ENCODE measurements around the gene SYT1. TPM values are rescaled to one million over a fixed set of nuclear protein-coding genes. Genes with fewer than 3 reads are reported as not detected.
A peak's percentile ranks its signal among the peaks of the same experiment; 100 is the strongest.

Gene SYT1
- total and polyA plus RNA-seq, 2 of the 4 experiments (the other 2 are of a cell fraction), result 2.8 to 3.0 TPM

DNA sequence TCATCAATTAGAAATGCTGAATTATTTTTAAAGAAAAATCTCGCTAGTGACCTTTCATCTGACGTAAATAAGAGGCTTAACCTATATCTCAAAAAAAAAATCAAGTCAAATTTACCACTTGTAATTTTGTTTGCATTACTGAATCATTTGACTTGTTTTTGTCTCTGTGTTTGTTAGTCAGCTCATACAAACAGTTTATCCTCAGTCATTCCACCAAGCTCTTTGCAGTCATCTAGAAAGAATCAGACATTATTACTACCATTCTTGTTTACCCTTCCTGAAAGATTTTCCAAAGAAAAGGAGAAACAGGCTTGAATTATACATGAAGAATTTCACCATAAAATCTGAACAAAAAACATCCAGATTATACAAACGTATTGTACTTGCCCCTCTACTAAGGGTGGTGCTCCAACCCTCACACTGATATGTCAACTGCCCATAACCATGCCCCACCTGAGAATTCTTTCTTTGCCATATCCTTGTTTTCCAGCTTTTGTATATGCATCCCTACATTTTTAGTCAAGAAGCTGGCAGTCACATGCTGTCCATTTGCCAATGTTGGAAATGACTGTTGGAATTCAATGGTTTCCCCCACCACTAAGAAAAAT lies 569.0 kb downstream of the SYT1 start:
- Histone ChIP-seq H2BK5ac (ENCODE audit: low read depth, low read length, poor library complexity, severe bottlenecking) (no peak overlapping the region), H3K4me1 (ENCODE audit: control insufficient read depth, insufficient read depth, low read length) (peaks cover 2% of the 10 kb centered on the region; the same call in 1 of the 2 replicates), H2BK120ac (ENCODE audit: low read depth, low read length) (peak overlapping the region; percentile 55), H4K8ac (ENCODE audit: low read depth in 2 of 2, low read length in 2 of 2) (peak overlapping the region in 1 of 2 experiments; percentile 24; a peak in 1 of 4 replicates), H3K14ac (replicated peaks; ENCODE audit: low read depth, low read length) (peak overlapping the region; percentile 72; the same call in 1 of the 2 replicates), H3K27me3 (ENCODE audit: control insufficient read depth, insufficient read depth, low read length) (no peaks in the 10 kb centered on the region), H4K91ac (ENCODE audit: insufficient read depth, low read depth, low read length) (peak overlapping the region; percentile 52; the same call in 1 of the 2 replicates), H3K4me2 (ENCODE audit: low read depth, low read length) (no peak overlapping the region), H2BK15ac (ENCODE audit: low read depth, low read length) (no peak overlapping the region), H4K20me1 (ENCODE audit: insufficient read depth, low read length) (no peaks in the 10 kb centered on the region), H3K9me1 (ENCODE audit: insufficient read depth, low read length) (no peaks in the 10 kb centered on the region), H3K4ac (ENCODE audit: low read depth, low read length) (0 out of 2 replicates have a peak overlapping the region, but pooled peaks have one; percentile 55), H2BK20ac (ENCODE audit: low read depth, low read length) (peak overlapping the region; percentile 45; the same call in 1 of the 2 replicates), H3K36me3 (ENCODE audit: control insufficient read depth, insufficient read depth, low read length) (no peaks in the 10 kb centered on the region), H2AK5ac (ENCODE audit: low read depth, low read length) (no peak overlapping the region), H3K18ac (ENCODE audit: low read depth, low read length) (no peak overlapping the region; the same call in 1 of the 2 replicates), H2AFZ (replicated peaks; ENCODE audit: low read length, poor library complexity) (no peak overlapping the region), H4K5ac (ENCODE audit: low read depth, low read length) (no peak overlapping the region), H2AK9ac (replicated peaks; ENCODE audit: low read depth, low read length, poor library complexity) (no peak overlapping the region), H3K9me3 (ENCODE audit: control insufficient read depth, insufficient read depth, low read length) (no peaks in the 10 kb centered on the region), H3K79me1 (ENCODE audit: low read depth in 1 of 2, low read length in 2 of 2) (no peaks in the 10 kb centered on the region), H3K9ac (ENCODE audit: low read depth, low read length) (no peak overlapping the region), H3K4me3 (ENCODE audit: insufficient read depth, low read depth, low read length) (no peak overlapping the region), H3K27ac (ENCODE audit: insufficient read depth, low read length) (no peak overlapping the region), H3K56ac (ENCODE audit: extremely low read depth, insufficient read depth, low read length) (no peak overlapping the region), H3K23ac (ENCODE audit: low read depth, low read length) (no peak overlapping the region)
- WGBS, 2 experiments (ENCODE audit: extremely low coverage in 2 of 2, insufficient read length in 1 of 2), result 60% methylated on average over 1 of the region's 3 CpGs; no CpG with 5 or more reads in 1 of the 2 experiments
- intact Hi-C loops (cut with micrococcal nuclease) (loop anchor here (5.0 kb wide), 1 partner anchor 89 kb away; no protein-coding TSS in a partner anchor), in situ Hi-C loops (cut with MboI; ENCODE audit: low sequenced_read_pairs) (no loop called here), dilution Hi-C loops (cut with HindIII; ENCODE audit: low sequenced_read_pairs, unreplicated experiment) (no loop called here)
- ATAC-seq (ENCODE audit: low read depth) (peak; percentile 14; the same call in 1 of the 2 replicates), DNase-seq (no peak)
- no TSS peak for BruUV-seq (replicated peaks)
- ChIA-PET POLR2A (ENCODE audit: unreplicated experiment) (no interaction called here), CTCF (interaction anchor here (1.3 kb wide), 1 partner anchor 12 kb away, joined by 3 read pairs; no protein-coding TSS in a partner anchor)
- TF ChIP-seq RFX5 (IDR thresholded peaks at IDR 0.05; ENCODE audit: low read depth, low read length), result no peak
- no peak for TF ChIP-seq MXI1 (IDR thresholded peaks at IDR 0.05; ENCODE audit: borderline replicate concordance, low read depth, low read length)
- TF ChIP-seq, protein P1, sequence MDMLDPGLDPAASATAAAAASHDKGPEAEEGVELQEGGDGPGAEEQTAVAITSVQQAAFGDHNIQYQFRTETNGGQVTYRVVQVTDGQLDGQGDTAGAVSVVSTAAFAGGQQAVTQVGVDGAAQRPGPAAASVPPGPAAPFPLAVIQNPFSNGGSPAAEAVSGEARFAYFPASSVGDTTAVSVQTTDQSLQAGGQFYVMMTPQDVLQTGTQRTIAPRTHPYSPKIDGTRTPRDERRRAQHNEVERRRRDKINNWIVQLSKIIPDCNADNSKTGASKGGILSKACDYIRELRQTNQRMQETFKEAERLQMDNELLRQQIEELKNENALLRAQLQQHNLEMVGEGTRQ (IDR thresholded peaks at IDR 0.05; ENCODE audit: low read depth, low read length), result no peak
- no peak for TF ChIP-seq RAD21 (IDR thresholded peaks at IDR 0.05; ENCODE audit: low read length)
- no peak for TF ChIP-seq MAFK (IDR thresholded peaks at IDR 0.05; ENCODE audit: low read depth, low read length)
- TF ChIP-seq RCOR1 (IDR thresholded peaks at IDR 0.05; ENCODE audit: insufficient replicate concordance, low read length), result no peak
- no peak for TF ChIP-seq FOS (IDR thresholded peaks at IDR 0.05; ENCODE audit: low read depth, low read length)
- no peak for TF ChIP-seq SMC3 (IDR thresholded peaks at IDR 0.05; ENCODE audit: low read depth, low read length)
- no peak for TF ChIP-seq NFE2L2 (IDR thresholded peaks at IDR 0.05; ENCODE audit: low read depth, low read length)
- no peak for TF ChIP-seq MAZ (IDR thresholded peaks at IDR 0.05; ENCODE audit: borderline replicate concordance, low read depth, low read length)
- TF ChIP-seq, protein P2, sequence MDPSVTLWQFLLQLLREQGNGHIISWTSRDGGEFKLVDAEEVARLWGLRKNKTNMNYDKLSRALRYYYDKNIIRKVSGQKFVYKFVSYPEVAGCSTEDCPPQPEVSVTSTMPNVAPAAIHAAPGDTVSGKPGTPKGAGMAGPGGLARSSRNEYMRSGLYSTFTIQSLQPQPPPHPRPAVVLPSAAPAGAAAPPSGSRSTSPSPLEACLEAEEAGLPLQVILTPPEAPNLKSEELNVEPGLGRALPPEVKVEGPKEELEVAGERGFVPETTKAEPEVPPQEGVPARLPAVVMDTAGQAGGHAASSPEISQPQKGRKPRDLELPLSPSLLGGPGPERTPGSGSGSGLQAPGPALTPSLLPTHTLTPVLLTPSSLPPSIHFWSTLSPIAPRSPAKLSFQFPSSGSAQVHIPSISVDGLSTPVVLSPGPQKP (IDR thresholded peaks at IDR 0.05; ENCODE audit: borderline replicate concordance, low read depth, low read length), result no peak
- no peak for TF ChIP-seq CEBPB (IDR thresholded peaks at IDR 0.05; ENCODE audit: low read depth, low read length)
- TF ChIP-seq BHLHE40 (IDR thresholded peaks at IDR 0.05; ENCODE audit: low read depth, low read length), result no peak
- TF ChIP-seq POLR2A (IDR thresholded peaks at IDR 0.05; ENCODE audit: low read depth, low read length), result no peak
